Duodenal mucosa (tissue), 2 donors: Measurements from ENCODE around the gene IL21R.

ENCODE experiments used
- H3K27ac ChIP-seq: one replicate; pipeline ENCODE4 v1.7.0; 2013; ENCODE audit warnings: low read depth, low read length
- H3K27me3 ChIP-seq, 2 donors: one replicate each; pipeline ENCODE4 v1.7.0; 2013; ENCODE audit warnings: low read length in 2 of 2, control low read depth in 1 of 2; ENCODE audit not compliant: insufficient read depth in 2 of 2, control insufficient read depth in 1 of 2
- H3K36me3 ChIP-seq, 2 donors: one replicate each; pipeline ENCODE4 v1.7.0; 2013; ENCODE audit warnings: low read length in 2 of 2, control low read depth in 1 of 2; ENCODE audit not compliant: insufficient read depth in 2 of 2, control insufficient read depth in 1 of 2
- H3K4me1 ChIP-seq, 2 donors: one replicate each; pipeline ENCODE4 v1.7.0; 2013; ENCODE audit warnings: low read length in 2 of 2, control low read depth in 1 of 2; ENCODE audit not compliant: insufficient read depth in 2 of 2, control insufficient read depth in 1 of 2
- H3K4me3 ChIP-seq, 2 donors: one replicate each; pipeline ENCODE4 v1.7.0; 2013; ENCODE audit warnings: low read length in 2 of 2, low read depth in 1 of 2
- H3K9ac ChIP-seq, 2 donors: one replicate each; pipeline ENCODE4 v1.7.0; 2013; ENCODE audit warnings: low read length in 2 of 2, low read depth in 1 of 2
- H3K9me3 ChIP-seq, 2 donors: one replicate each; pipeline ENCODE4 v1.7.0; 2013; ENCODE audit warnings: low read length in 2 of 2, control low read depth in 1 of 2; ENCODE audit not compliant: control insufficient read depth in 1 of 2

The IL21R gene

GRCh38 chr16:27473101-27473900 is 71.3 kb downstream of the IL21R start:
- Histone ChIP-seq H3K9ac (no peak overlapping the region), H3K4me3 (no peak overlapping the region), H3K27me3 (no peaks in the 10 kb centered on the region), H3K36me3 (peaks cover 56 to 98% of the 10 kb centered on the region in 2 donors), H3K9me3 (no peaks in the 10 kb centered on the region), H3K4me1 (no peaks in the 10 kb centered on the region), H3K27ac (no peak overlapping the region)

- peaks cover 59 to 96% of the 10 kb centered on the region in 2 donors for H3K36me3 ChIP-seq
- H3K27me3 ChIP-seq = no peaks in the 10 kb centered on the region
- no peaks in the 10 kb centered on the region for H3K9me3 ChIP-seq
- H3K9ac ChIP-seq = no peak overlapping the region
- H3K4me1 ChIP-seq = no peaks in the 10 kb centered on the region
- no peak overlapping the region for H3K27ac ChIP-seq
- H3K4me3 ChIP-seq = no peak overlapping the region
Observed at GRCh38 chr16:27474041-27474440, 72.1 kb downstream of the IL21R start.

DNA sequence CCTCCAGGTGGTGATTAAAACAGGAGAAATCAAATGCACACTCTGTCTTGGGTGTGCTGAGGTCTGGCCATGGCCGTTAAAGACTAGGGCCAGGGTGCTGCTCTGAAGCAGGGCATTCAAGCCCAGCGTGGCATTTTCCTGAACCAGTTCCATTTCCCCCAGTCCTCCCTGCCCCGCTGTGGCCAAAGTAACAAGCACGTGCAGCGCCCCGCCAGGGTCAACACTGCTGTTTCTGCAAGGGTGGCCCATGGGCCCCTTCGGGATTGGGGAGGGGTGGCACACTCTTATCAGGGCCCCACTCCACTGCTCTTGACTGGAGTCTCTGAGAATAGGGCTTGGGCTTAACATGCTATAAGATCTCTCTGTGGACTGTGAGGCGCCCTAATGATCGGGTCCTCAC is 72.9 kb downstream of the IL21R start:
- Histone ChIP-seq H3K9ac (no peak overlapping the region), H3K27me3 (no peaks in the 10 kb centered on the region), H3K36me3 (peaks cover 51 to 87% of the 10 kb centered on the region in 2 donors), H3K9me3 (no peaks in the 10 kb centered on the region), H3K27ac (no peak overlapping the region), H3K4me3 (no peak overlapping the region), H3K4me1 (no peaks in the 10 kb centered on the region)

GRCh38 chr16:27475561-27475960 is 73.6 kb downstream of the IL21R start:
- Histone ChIP-seq H3K27ac (no peak overlapping the region), H3K4me3 (no peak overlapping the region), H3K27me3 (no peaks in the 10 kb centered on the region), H3K36me3 (peaks cover 51 to 87% of the 10 kb centered on the region in 2 donors), H3K9me3 (no peaks in the 10 kb centered on the region), H3K9ac (no peak overlapping the region), H3K4me1 (no peaks in the 10 kb centered on the region)

DNA sequence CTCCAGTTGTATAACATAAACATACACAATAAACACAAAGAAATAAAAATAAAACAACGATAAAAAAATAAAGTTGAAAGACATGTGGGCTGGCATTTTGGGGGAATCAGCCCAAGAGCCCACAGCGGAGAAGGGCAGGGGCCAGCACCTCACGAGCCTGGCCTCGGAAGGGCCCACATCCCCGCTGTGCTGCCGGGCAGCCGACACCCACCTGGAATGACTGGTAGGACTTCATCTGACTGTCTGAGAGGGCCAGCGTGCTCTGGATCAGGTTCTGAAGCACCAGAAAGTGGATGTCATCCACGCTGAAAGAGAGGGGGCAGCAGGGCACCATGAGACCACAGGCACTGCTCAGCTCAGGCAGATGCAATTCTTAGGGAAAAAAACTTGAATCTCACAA is 74.3 kb downstream of the IL21R start:
- no peak overlapping the region for H3K9ac ChIP-seq
- no peak overlapping the region for H3K27ac ChIP-seq
- no peaks in the 10 kb centered on the region for H3K4me1 ChIP-seq
- no peaks in the 10 kb centered on the region for H3K27me3 ChIP-seq
- no peak overlapping the region for H3K4me3 ChIP-seq
- no peaks in the 10 kb centered on the region for H3K9me3 ChIP-seq
- peaks cover 48 to 87% of the 10 kb centered on the region in 2 donors for H3K36me3 ChIP-seq

DNA sequence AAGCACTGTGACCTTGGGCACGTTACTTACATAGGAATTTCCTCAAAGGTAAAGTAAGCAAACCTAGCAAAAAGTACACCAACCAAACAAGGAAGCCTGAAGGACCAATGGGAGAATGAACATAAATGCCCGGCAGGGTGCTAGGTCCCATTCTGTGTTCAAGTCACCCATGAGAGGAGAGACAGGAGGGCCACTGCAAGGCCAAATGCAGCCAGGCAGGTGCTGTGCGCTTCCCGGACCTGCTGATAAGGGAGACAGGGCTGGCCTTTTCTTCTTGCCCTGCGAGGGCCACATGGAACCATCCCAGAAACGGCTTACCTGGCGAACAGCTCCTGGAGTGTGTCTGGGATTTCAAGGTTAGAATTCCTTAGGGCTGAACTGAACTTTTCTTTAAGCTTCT is 78.8 kb downstream of the IL21R start:
- Histone ChIP-seq H3K9ac (no peak overlapping the region), H3K4me3 (no peak overlapping the region), H3K27ac (no peak overlapping the region), H3K4me1 (no peaks in the 10 kb centered on the region), H3K36me3 (peaks cover 61 to 90% of the 10 kb centered on the region in 2 donors), H3K27me3 (no peaks in the 10 kb centered on the region), H3K9me3 (no peaks in the 10 kb centered on the region)

GRCh38 chr16:27481282-27481934 is 79.4 kb downstream of the IL21R start:
- H3K4me3 ChIP-seq = no peak overlapping the region
- H3K9me3 ChIP-seq = no peaks in the 10 kb centered on the region
- no peaks in the 10 kb centered on the region for H3K4me1 ChIP-seq
- H3K36me3 ChIP-seq = peaks cover 56 to 89% of the 10 kb centered on the region in 2 donors
- H3K9ac ChIP-seq = no peak overlapping the region
- H3K27ac ChIP-seq = no peak overlapping the region
- no peaks in the 10 kb centered on the region for H3K27me3 ChIP-seq

DNA sequence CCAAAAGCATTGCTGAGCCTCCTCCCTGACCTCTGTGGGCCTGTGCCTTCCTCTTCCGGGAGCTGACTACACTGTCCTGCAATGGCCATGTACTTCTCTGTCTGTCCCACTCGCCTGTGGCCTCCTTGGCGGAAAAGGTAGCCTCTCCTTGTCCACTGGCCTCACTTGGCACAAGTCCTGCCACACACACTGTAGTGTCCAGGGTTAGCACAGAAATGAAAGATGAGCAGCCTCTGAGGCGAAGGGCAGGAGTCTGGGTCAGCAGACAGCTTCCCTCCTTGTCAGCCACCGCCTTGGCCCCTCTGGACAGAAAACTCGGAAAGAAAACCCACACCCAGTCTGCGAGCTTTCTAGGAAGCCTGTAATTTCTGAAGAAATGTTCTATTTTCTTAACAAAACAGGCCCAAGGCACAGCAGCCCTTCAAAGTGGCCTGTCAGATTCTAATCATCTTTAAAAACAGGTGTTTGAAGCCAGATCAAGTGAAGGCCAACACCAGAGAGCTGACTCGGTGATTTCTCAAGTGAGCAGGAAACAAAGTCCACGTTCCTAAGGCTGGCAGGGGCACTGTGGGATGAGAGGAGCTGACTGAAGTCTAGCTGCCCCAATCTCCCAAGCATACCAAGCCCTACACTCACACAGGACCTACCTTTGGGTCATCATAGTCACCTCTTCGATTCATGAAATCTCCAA is 80.6 kb downstream of the IL21R start:
- peaks cover 55 to 88% of the 10 kb centered on the region in 2 donors for H3K36me3 ChIP-seq
- no peaks in the 10 kb centered on the region for H3K27me3 ChIP-seq
- H3K9me3 ChIP-seq = no peaks in the 10 kb centered on the region
- H3K9ac ChIP-seq = no peak overlapping the region
- H3K4me1 ChIP-seq = no peaks in the 10 kb centered on the region
- H3K27ac ChIP-seq = no peak overlapping the region
- no peak overlapping the region for H3K4me3 ChIP-seq

GRCh38 chr16:27483088-27483437 is 81.1 kb downstream of the IL21R start:
- Histone ChIP-seq H3K9ac (no peak overlapping the region), H3K27ac (no peak overlapping the region), H3K4me1 (no peaks in the 10 kb centered on the region), H3K27me3 (no peaks in the 10 kb centered on the region), H3K36me3 (peaks cover 55 to 88% of the 10 kb centered on the region in 2 donors), H3K9me3 (no peaks in the 10 kb centered on the region), H3K4me3 (no peak overlapping the region)

- Histone ChIP-seq H3K36me3 (peaks cover 52 to 88% of the 10 kb centered on the region in 2 donors), H3K27ac (no peak overlapping the region), H3K27me3 (no peaks in the 10 kb centered on the region), H3K9me3 (no peaks in the 10 kb centered on the region), H3K9ac (no peak overlapping the region), H3K4me3 (no peak overlapping the region), H3K4me1 (no peaks in the 10 kb centered on the region)
Observed at GRCh38 chr16:27483624-27484023, 81.7 kb downstream of the IL21R start.
